GM18907 (cell line): ENCODE measurements around the gene CFAP92.

Source experiments
- ATAC-seq: cut with Tn5 transposase; IDR thresholded peaks from one replicate; pipeline ENCODE4 v1.9.1; 2021; ENCODE audit warnings: mild to moderate bottlenecking, moderate library complexity; ENCODE audit not compliant: unreplicated experiment

CFAP92 gene, protein sequence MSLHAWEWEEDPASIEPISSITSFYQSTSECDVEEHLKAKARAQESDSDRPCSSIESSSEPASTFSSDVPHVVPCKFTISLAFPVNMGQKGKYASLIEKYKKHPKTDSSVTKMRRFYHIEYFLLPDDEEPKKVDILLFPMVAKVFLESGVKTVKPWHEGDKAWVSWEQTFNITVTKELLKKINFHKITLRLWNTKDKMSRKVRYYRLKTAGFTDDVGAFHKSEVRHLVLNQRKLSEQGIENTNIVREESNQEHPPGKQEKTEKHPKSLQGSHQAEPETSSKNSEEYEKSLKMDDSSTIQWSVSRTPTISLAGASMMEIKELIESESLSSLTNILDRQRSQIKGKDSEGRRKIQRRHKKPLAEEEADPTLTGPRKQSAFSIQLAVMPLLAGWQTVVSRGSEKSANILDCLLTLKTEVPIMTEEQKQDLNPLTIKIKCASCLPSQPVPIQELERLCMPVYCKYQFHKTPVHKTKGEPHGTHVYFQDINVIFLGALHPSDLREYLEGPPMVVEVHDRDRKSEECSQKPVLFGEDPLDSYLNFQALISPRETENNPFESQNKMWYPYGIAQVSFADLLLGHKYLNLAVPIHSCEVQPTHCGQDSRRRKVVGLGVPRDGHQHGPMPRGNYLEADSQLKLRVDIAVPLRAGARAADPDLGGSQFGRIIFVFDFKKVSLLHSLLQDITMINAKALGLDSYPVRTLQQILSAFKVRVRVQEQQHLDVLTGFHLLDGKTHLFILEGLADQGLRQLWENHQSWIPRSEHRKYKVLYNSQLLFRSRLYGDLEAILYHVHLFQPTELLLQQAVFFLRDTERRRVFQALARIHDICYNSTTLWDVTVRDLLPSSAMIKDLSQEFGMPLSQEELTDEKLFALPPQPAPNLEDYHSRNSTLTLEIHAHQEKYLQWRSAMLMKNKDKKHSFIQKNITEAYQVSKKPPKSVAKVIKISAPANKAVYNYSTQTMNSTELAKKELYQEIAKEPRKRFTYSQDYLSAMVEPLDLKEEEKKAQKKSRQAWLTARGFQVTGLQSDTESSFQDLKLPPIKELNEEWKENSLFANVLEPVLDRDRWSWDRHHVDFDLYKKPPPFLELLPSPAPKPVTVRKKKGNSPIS

DNA sequence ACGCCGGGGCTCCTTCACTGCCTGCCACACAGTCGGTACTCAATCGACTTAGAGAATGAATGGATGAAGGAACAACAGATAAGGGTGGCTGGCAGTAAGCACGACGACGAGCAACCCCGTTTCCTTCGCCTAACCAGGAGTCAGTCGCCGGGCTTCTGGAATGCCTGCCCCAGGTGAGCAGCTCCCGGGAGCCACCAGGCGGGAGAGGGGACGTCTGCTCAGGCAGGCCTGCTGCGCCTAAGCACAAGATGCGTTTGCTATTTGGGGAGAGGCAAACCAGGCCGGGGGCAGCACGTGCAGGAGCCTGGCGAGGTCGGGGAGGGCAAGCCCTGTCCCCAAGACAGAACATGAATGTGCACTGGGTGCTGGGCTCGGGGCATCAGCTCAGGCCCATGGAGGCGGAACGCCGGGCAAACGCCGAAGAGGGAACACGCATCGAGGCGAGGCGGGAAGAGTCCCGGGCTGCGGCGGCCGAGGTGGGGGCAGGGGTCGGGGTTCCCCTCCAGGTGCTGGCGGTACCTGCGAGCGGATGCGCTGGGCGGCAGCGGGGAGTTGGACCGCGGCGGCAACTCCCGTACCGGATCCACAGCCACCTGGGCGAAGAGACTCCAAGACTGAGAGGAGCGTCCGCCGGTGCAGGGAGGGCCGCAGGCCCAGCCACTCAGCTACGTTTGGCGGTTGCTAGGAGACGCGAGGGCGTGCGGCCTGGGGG lies at the start of gene CFAP92:
TSS of gene CFAP92 (minus strand) at position 616 of the 712 bp plus-strand sequence. CDS start 772 bp downstream, outside the sequence.
- ATAC-seq, result peak; percentile 85

DNA sequence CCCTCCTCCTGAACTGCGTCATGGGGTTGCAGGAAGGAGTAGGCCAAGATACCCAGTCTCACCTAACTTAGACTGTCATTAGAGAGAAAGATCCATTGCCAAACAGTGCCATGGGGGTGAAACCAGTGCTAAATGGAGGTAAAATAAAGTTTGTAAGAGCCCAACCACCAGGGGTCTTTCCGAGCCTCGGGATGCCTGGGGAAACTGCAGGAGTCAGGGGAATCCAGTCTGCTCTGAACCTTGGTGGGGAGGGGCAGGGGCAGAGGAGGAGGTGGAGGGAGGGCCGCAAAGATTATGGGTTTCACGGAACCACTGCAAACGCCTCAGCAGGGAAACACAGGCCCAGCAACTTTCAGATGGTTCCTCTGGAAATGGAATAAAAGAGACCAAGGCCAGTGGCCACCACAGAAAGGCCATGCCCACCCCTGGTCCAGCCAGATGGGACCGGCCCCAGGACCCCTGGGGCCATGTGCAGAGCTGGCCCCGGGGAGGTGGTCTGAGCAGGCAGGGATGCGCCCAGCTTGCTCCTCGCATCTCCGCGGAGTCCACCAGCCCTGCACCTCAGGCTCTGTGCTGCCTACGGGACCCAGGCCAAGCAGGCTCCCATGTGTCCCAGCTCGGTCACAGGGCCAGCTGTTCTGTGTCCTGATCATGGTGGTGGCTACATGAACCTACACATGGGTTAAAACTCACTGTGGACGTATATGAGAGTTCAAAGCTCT lies 46.9 kb upstream of the CFAP92 start:
- no peak for ATAC-seq

DNA sequence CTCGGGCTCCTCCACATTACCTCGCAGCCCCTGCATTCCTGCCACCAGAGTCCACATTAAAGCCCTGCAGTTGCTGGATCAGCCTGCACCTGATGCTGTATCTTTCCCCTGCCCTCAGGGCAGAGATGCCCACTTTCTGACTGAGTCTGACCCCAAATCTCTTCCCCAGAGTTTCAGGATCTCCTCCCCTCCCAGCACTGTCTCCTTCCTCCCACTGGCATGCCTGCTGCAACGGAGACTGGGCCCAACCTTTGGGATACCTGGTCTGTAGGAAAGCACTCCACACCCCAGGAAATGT lies 46.1 kb upstream of the CFAP92 start:
- no peak for ATAC-seq

DNA sequence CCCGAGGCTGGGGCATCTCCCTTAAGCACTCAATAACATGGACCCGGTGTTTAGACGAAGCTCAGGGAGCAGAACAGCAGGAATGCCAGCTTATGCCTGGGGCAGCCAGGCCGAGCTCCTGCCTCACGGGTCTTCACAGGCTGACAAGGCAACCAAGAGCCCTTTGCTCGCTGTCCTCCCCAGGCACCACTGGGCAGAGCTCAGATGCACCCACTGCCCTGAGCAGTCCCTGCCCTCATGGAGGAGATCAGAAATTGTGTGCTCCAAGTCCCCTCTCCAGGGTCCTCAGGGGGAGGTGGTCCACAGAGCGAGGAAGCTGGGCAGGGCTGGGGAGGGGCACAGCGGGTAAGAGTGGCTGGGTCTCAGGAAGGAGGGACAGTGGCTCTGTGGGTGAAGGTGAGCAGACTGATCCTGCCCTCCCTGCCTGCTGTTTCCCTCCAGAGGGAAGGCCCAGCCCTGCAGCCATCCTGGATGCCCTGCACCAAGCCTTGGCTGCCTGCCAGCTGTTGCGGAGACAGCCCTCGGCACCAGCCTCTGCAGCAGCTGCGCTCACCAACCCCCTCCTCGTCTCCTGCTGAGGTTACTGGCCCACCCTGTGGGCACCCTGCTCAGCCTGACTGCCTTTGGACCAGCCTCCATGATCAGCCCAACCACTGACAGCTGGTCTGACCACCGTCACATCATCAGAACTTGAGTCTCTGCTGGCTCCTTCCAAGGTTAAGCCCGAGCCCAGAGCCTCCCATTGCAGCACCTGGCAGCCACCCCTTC lies 45.6 kb upstream of the CFAP92 start:
- no peak for ATAC-seq

DNA sequence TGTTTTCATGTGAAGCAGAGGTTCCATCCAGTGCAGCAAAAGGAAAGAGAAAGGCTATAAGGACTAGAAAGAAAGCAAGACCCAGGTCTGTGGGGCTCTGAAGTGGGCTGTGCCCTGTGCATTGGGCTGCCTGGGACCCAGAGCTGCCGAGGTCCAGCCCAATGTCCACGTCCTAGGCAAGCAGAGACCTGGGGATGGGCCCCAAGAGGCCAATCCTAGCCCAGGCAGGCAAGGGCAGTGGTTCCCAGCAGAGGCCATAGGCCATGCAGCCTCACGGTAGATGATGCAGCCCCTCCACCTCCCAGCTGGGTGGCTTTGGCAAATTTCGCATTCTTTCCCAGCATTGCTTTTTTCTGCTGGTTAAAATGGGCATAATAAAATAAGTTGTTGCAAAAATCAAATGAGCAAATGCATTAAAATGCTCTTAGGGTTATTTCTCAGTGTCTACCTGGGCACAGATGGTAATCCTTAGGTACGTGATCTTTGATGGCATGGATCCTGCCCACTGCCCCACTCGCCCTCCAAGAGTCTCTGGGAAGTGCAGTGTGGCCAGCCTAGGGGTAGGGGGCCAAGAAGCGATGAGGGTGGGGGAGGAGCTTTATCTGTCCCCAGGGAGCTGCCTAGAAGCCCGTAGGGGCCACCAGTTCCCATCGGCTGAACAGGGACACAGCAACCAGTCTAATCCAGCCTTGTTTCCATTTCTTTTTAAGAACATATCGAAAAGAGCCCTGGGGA lies 44.4 kb upstream of the CFAP92 start:
- no peak for ATAC-seq

DNA sequence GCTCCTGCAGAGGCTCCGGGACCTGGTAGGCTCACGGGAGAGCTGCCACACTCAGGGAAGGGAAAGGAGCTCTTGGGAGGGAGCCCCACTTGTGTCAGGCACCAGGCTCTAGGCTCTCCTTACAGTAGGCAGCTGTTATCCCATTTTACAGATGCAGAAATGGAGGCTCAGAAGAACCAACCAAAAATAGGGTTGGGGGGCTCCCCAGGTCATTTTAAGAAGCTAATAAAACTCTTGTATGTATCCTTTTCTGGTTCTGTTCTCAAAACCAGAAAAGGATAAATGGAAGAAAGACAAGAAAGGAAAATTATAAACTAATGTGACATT lies 43.2 kb upstream of the CFAP92 start:
- no peak for ATAC-seq

DNA sequence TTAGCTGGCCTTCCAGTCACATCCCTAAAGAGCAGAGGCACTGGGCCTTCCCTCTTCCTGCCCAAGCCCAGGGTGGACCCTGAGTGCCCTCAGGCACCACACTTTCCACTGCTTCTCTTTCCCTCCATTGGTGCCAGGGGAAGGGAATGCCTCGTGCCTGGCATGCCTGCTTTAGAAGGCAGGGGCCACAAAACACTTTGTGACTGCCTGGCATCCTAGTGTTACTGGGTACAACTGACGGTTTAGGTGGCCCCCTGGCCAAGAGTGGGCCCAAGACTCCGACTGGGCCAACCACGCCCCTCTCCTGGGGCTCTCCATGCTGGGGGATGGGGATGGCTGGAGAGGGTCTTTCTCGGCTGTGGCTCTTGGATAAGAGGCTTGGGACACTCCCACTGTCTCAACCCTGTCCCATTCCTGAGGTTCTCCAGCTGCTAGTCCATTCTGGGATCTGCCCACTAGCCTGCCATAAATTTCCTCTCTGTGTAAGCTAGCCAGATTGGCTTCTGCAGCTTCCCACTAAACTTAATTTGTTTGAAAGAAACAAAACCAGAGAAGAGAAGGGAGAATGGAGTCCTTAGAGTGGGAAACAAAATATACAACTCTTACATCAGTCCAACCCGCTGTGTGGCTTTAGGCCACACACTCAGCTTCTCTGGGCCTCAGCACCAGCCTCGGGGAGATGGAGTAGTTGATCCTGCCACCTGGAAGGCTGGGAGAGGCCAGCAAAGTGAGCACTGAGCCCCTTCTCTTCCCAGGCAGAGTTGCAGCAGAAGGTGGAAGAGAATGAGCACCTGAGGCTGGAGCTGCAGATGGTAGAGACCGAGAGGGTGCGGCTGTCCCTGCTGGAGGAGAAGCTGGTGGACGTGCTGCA lies 42.6 kb upstream of the CFAP92 start:
- no peak for ATAC-seq

DNA sequence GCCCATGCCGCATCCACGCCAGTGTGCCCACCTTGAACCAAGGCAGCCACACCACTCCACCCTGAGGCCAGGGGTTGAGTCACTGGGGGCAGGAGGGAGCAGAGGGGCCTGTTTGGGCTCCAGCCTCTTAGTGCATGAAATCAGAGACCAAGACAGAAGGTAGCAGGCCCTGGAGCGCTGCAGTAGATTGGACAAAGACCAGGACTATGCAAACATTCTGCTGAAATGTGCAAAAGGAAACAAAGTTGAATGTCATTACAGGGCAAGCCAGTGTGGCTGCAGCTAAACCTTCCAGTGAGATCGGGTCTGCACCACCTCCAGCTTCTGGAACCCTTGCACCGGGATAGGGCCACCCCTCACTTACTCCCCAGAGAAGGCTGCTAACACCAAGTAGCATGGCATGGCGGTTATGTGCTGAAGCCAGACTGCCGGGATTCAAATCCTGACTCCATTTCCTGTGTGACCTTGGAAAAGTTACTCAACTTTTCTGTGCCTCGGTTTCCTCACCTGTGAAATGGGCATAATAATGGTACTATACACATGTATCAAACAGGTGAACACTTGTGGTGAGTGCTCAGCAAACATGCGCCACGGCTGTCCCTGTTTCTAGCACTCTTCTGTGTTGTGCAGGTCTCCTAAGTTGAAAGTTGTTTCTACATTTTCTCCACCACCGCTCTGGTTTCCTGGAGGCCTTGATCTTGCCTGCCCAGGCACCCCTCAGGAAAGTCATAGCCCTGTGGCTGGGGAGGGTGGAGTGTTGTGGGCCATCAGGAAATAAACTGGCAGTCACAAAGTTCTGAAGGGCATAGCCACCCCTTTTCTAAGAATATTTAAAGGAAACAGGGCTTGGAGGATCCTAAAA lies 41.7 kb upstream of the CFAP92 start:
- ATAC-seq, result no peak

DNA sequence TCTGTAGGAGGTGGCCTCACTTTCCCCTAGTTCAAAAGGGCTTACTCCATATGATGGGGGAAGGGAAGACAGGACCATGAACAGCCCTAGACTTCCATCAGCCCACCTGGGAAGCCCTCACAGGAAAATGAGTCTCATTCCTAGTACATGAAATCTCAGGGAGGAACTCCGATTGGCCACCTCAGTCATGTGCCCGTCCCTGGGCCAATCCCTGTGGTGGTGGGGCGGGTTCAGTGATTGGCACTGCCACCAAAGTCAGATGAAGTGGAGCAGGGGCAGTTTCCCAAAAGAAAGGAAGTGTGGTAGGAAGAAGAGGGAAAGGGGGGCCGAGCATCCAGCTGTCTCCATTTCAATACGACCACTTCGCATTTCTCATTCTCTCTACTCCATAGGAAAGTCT lies 40.8 kb upstream of the CFAP92 start:
- no peak for ATAC-seq

DNA sequence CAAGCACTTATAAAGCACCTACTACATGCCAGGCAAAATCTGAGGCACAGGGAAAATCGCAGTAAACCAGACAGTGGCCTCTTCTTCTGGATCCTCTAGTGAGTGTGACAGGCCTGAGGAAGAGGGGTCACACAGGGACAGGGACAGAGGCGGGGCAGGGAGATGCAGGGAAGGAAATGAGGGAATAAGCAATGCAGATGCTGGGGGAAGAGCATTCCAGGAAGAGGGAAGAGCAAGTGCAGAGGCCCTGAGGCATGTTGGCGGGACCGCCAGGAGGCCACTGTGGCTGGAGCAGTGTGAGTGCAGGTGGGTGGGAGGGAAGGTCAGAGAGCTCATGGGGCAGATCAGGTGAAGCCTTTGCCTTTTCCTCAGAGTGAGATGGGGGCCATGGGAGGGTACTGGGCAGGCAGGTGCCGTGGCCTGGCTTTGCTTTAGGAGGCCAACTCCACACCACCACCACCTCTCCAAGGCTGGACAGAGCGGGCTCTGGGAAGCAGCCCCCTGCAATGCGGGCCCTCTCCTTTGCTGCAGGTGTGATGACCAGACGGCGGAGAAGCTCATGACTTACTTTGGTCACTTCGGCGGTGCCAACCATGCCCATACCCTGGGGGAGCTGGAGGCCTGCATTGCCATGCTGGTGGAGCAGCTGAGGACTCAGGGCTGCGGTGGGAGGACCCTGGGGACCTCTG lies 39.9 kb upstream of the CFAP92 start:
- ATAC-seq, result no peak

DNA sequence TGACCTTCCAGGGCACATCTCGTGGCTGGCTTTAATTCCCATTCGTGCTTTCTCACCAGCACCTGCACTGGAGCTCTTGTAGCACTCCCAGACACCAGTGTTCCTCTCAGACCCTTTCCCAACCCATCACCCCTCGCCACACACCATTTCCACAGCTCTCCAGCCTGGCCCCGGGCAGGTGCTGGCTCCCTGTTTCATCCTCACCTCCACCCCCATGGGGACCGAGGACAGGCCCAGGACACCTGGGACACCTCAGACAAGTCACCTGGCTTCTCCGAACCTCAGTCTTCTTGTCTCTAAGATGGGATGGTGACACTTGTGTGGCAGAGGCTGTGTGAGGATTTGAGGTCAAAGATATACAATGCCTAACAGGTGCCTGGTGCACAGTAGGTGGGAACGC lies 39.3 kb upstream of the CFAP92 start:
- ATAC-seq, result no peak

DNA sequence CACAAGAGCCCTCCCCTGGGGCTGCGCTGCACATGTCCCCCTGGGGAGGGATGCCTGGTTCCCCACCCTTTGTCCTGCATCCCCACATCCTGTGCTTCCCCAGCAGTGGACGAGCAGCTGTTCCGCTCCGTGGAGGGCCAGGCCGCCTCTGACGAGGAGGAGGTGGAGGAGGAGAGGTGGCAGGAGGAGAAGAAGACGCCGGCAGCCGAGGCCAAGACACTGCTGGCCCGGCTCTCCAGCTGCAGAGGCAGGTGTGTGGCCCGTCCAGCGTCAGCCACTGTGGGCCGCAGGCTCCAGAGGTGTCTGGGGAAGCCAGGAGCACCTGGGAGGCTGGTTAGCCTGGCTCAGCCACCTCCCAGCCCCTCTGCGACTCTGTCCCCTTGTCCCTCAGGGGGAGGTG lies 38.8 kb upstream of the CFAP92 start:
- no peak for ATAC-seq

DNA sequence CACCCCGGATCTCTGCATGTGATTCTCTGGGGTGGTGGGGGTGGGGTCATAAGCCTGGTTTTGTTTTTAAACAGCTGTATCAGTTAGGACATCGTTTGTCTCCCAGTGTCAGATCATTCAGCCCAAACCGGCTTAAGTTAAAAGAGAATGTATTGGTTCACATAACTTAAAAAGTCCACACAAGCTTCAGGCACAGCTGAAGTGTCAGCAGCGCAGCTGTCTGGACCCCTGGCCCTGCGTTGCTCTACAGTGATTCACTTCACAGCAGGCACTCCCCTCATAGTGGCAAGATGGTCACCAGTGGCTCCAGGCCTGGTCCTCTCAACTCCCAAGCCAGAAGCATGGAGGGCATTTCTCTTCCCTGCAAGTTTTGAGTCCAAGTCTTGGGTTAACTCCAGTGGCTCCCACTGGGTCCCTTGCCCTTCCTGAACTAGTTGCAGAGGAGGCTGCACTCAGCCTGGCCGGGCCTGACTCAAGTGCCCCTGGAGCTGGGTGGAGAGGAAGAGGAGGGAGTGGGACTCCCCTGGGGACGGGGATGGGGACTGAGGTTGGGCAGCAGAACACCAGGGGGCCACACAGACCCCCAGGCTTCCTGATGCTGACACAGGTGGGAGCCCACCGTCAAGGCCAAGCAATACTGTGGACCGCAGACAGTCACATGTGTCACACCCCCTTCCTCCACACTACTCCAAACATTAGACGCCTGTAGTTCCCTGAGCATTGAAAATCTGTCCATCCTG lies 37.8 kb upstream of the CFAP92 start:
- ATAC-seq, result no peak

DNA sequence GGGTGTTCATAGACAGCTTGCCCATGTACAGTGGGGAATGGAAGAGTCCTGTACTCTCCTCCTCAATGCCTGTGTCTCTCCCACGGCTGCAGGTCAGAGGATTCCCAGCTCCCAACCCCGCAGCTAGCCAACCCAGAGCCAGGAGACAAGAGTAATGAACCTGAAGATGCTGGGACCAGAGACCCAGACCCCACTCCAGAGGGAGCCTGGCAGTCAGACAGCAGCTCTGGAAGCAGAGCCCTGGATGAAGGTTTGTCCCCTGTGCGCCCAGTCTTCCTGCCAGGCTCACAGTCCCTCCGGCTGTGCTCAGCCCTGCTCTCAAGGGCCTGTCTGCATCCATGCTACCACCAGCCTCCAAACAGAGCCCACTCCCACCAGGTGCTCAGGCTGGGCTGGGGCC lies 36.7 kb upstream of the CFAP92 start:
- ATAC-seq, result no peak

DNA sequence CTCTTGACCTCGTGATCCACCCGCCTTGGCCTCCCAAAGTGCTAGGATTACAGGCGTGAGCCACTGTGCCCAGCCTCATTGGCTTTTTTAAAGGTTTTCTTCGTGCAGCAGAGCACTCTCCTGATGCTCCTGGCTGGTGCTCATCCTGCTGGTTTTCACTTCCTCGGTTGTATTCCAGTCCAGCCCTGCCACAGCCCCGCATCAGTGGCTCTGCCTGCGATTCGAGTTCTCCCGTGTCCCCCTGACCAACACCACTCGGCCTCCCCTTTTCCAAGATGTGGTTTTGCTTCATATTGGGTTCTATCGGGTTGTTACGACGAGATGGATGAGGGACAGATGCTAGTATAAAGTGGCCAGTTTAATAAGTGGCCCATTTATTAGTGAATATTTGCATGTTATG lies 35.0 kb upstream of the CFAP92 start:
- ATAC-seq, result no peak

DNA sequence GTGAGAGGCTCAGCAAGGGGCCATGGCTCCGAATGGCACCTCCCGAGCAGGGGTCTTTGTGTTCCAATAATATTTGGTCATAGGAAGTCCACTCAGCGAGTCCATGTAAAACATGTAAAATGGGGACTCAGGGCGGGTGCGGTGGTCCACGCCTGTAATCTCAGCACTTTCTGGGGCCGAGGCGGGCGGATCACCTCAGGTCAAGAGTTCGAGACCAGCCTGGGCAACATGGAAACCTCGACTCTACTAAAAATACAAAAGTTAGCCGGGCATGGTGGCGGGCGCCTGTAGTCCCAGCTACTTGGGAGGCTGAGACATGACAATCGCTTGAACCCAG lies 33.6 kb upstream of the CFAP92 start:
- ATAC-seq, result no peak
